Calu3 (cell line): ENCODE results near the gene PRCD. TPM values are rescaled to one million over a fixed set of nuclear protein-coding genes. Genes with fewer than 3 reads are reported as not detected.

ENCODE experiments used
- BruUV-seq: library from RNA; stranded (reverse); fragments of 400-500 nt; replicated peaks from 2 replicates; lab custom pipeline; 2021; lab: Mats Ljungman, UMichigan
- CTCF ChIA-PET: fragments of 300-600 bp; sonication (Branson Sonifier 250); formaldehyde crosslinking; loops from one replicate; lab custom pipeline; 2022; ENCODE audit warnings: antibody characterized with exemption; lab: Charles Lee
- DNase-seq: peaks from one replicate; pipeline ENCODE4 v3.0.0; 2022
- H3K27ac Mint-ChIP-seq: one replicate; pipeline ENCODE4 v1.8.0; 2022; ENCODE audit warnings: mixed read lengths; ENCODE audit not compliant: unreplicated experiment
- H3K27me3 Mint-ChIP-seq: one replicate; pipeline ENCODE4 v1.8.0; 2022; ENCODE audit warnings: mixed read lengths; ENCODE audit not compliant: unreplicated experiment
- H3K36me3 Mint-ChIP-seq: one replicate; pipeline ENCODE4 v1.8.0; 2022; ENCODE audit warnings: mild to moderate bottlenecking, moderate library complexity, mixed read lengths; ENCODE audit not compliant: insufficient read depth, unreplicated experiment
- H3K4me1 Mint-ChIP-seq: one replicate; pipeline ENCODE4 v1.8.0; 2022; ENCODE audit warnings: mild to moderate bottlenecking, low read depth, mixed read lengths; ENCODE audit not compliant: unreplicated experiment
- H3K4me3 Mint-ChIP-seq: one replicate; pipeline ENCODE4 v1.8.0; 2022; ENCODE audit warnings: mild to moderate bottlenecking, low read depth, moderate library complexity, mixed read lengths; ENCODE audit not compliant: unreplicated experiment
- H3K9me3 Mint-ChIP-seq: one replicate; pipeline ENCODE4 v1.8.0; 2022; ENCODE audit warnings: low read depth, mixed read lengths; ENCODE audit not compliant: unreplicated experiment
- intact Hi-C: fragments of 100-400 bp; cut with micrococcal nuclease; formaldehyde crosslinking; loops from one replicate; pipeline ENCODE4 v1.10.0; 2022; ENCODE audit not compliant: unreplicated experiment
- total RNA-seq: library from RNA; stranded (reverse); gene quantifications from 2 replicates; pipeline ENCODE4 v1.2.3, GENCODE V29; 2022
- TF ChIP-seq, protein P1 (sequence below): fragments of 200-600 bp; IDR thresholded peaks from one replicate; pipeline ENCODE4 v1.8.0; 2022; ENCODE audit warnings: antibody characterized with exemption; ENCODE audit not compliant: unreplicated experiment

The PRCD gene
- total RNA-seq, 1 experiment from 2014 or later: not detected

DNA sequence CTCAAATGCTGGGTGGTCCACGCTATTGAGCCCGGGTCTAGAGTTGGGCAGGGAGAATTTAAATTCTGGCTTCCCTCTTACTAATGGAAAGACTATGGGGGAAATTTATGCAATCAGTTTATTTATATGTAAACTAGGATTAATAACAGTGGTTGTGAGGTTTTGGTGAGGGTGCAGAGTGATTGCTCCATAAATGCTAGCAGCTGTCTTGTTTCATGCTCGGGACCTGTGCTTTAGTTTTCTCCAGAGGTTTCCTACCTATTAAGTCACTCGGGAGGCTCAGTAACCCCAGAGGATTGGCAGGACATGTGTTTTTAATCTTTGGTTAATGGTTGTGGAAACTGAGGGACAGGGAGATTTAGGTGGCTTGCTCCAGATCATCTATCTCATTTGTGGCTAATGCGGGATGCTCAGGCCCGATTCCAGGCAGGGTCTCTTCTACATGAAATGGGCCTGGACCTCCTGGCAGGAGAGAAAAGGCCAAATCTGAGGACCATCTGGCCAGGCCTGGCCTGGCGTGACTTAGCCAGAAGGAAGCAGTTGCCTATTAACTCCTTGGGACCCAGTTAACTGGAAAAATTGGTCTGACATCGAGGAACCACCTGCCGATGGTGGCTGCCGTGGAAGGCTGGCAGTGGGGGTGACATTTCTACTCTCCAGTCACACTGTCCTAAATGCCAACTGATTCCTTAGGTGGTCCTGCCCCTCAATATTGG, 2.1 kb downstream of the PRCD start:
- Mint-ChIP-seq H3K36me3 (no peaks in the 10 kb centered on the region), H3K9me3 (no peaks in the 10 kb centered on the region), H3K4me3 (no peak overlapping the region), H3K4me1 (no peaks in the 10 kb centered on the region), H3K27me3 (peaks cover 66% of the 10 kb centered on the region), H3K27ac (no peak overlapping the region)
- BruUV-seq: no TSS peak
- TF ChIP-seq, protein P1, sequence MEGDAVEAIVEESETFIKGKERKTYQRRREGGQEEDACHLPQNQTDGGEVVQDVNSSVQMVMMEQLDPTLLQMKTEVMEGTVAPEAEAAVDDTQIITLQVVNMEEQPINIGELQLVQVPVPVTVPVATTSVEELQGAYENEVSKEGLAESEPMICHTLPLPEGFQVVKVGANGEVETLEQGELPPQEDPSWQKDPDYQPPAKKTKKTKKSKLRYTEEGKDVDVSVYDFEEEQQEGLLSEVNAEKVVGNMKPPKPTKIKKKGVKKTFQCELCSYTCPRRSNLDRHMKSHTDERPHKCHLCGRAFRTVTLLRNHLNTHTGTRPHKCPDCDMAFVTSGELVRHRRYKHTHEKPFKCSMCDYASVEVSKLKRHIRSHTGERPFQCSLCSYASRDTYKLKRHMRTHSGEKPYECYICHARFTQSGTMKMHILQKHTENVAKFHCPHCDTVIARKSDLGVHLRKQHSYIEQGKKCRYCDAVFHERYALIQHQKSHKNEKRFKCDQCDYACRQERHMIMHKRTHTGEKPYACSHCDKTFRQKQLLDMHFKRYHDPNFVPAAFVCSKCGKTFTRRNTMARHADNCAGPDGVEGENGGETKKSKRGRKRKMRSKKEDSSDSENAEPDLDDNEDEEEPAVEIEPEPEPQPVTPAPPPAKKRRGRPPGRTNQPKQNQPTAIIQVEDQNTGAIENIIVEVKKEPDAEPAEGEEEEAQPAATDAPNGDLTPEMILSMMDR: no peak
- CTCF ChIA-PET: no interaction called here
- intact Hi-C loops: no loop called here
- no peak for DNase-seq

DNA sequence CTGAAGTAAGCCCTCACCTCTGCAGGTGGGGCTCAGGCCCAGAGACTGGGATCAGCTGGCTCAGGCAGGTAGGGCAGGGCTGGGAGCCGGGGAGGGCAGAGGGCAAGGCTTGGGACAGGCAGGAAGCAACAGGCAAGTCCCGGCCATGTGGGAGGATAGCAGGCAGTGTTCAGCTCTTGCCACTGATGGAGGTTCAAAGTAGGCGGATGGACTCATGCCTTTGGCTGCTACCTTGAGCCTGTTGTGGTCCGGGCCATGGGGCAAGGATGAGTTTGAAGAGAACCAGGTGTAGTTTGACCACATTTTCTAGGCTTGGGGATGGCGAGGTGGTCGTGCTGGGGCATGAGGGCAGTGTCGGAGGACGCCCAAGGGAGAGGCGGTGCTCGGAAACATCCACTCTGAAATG, 2.7 kb downstream of the PRCD start:
- no peak overlapping the region for H3K27ac Mint-ChIP-seq
- H3K27me3 Mint-ChIP-seq: peaks cover 60% of the 10 kb centered on the region
- no peak for DNase-seq
- TF ChIP-seq, protein P1: no peak
- intact Hi-C loops: no loop called here
- no TSS peak for BruUV-seq
- H3K9me3 Mint-ChIP-seq: no peaks in the 10 kb centered on the region
- H3K4me1 Mint-ChIP-seq: no peaks in the 10 kb centered on the region
- H3K36me3 Mint-ChIP-seq: no peaks in the 10 kb centered on the region
- CTCF ChIA-PET: no interaction called here
- H3K4me3 Mint-ChIP-seq: no peak overlapping the region

DNA sequence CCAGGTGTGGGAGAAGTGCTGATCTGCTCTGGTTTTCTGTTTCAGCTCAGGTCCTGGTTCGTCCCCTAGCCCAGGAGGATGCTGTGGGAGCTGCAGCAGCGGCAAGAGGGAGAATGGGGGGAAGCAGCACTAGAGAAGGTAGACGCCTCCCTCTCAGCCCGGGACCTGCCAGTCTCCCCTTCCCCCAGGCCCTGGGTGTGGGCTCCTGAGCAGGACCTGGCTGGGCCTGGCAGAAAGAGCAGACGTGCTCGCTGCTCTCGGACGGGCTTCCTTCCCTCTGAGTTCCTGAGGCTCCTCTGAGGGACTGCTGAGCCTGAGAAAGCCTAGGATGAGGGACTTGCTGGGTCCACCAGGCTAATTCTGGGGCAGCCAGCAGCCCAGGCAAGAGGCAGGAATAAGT, 3.1 kb downstream of the PRCD start:
- no peak overlapping the region for H3K27ac Mint-ChIP-seq
- intact Hi-C loops: no loop called here
- no peaks in the 10 kb centered on the region for H3K36me3 Mint-ChIP-seq
- TF ChIP-seq, protein P1: no peak
- H3K4me1 Mint-ChIP-seq: no peaks in the 10 kb centered on the region
- DNase-seq: no peak
- H3K9me3 Mint-ChIP-seq: no peaks in the 10 kb centered on the region
- CTCF ChIA-PET: no interaction called here
- no peak overlapping the region for H3K4me3 Mint-ChIP-seq
- no TSS peak for BruUV-seq
- H3K27me3 Mint-ChIP-seq: peaks cover 56% of the 10 kb centered on the region

DNA sequence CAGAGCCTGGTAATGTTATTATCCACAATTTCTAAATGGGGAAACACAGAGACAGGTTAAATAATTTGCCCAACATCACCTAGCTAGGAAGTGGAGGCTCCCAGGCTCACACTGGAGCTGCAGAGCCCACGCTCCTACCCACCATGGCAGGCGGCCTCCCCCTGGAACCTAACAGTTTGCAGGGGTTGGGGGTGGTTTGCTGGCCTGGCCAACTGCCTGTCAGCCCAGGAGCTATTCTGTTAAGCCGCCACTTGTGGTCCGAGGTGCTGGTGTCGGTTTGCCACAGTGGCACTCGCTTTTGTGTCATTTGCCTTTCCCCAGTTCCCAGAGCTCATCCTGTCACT, 3.6 kb downstream of the PRCD start:
- no TSS peak for BruUV-seq
- intact Hi-C loops: no loop called here
- CTCF ChIA-PET: interaction anchor here (0.7 kb wide), 1 partner anchor 93 kb away, joined by 3 read pairs; no protein-coding TSS in a partner anchor
- TF ChIP-seq, protein P1: no peak
- Mint-ChIP-seq H3K27ac (no peak overlapping the region), H3K27me3 (peaks cover 53% of the 10 kb centered on the region), H3K36me3 (no peaks in the 10 kb centered on the region), H3K4me3 (no peak overlapping the region), H3K4me1 (no peaks in the 10 kb centered on the region), H3K9me3 (no peaks in the 10 kb centered on the region)
- DNase-seq: no peak
